Measurements from ENCODE around the gene SGIP1.
"Not testable (repeated sequence)": the region's sequence is repeated elsewhere in the genome, so short reads cannot be mapped to it uniquely, and the experiment has no call there.

SGIP1 gene

GRCh38 chr1:66791621-66792610 lies 258.0 kb downstream of the SGIP1 start:
- TF ChIP-seq CTCF (IDR thresholded peaks at IDR 0.05; ENCODE audit: low read depth, low read length) = no peak
- H3K4me3 ChIP-seq (ENCODE audit: low read depth, low read length) = no peak overlapping the region

- H3K4me3 ChIP-seq (ENCODE audit: low read depth, low read length) = not testable (repeated sequence)
Observed at GRCh38 chr1:66795839-66796238, 261.9 kb downstream of the SGIP1 start.

All from WI38 (cell line).